ENCODE results near the gene CCDC28A.

- TF ChIP-seq, protein P1, sequence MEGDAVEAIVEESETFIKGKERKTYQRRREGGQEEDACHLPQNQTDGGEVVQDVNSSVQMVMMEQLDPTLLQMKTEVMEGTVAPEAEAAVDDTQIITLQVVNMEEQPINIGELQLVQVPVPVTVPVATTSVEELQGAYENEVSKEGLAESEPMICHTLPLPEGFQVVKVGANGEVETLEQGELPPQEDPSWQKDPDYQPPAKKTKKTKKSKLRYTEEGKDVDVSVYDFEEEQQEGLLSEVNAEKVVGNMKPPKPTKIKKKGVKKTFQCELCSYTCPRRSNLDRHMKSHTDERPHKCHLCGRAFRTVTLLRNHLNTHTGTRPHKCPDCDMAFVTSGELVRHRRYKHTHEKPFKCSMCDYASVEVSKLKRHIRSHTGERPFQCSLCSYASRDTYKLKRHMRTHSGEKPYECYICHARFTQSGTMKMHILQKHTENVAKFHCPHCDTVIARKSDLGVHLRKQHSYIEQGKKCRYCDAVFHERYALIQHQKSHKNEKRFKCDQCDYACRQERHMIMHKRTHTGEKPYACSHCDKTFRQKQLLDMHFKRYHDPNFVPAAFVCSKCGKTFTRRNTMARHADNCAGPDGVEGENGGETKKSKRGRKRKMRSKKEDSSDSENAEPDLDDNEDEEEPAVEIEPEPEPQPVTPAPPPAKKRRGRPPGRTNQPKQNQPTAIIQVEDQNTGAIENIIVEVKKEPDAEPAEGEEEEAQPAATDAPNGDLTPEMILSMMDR (IDR thresholded peaks at IDR 0.05): no peak
- no peak for TF ChIP-seq POLR2A (IDR thresholded peaks at IDR 0.05)
Measured at GRCh38 chr6:138821519-138821918, 48.0 kb downstream of the CCDC28A start.
